GM12878 (cell line): ENCODE results near the gene SAP25. TPM values are rescaled to one million over a fixed set of nuclear protein-coding genes. Genes with fewer than 3 reads are reported as not detected.
A peak's percentile ranks its signal among the peaks of the same experiment; 100 is the strongest.

Experiments used
- ASH2L ChIP-seq: fragments of 300-600, 200-600 bp; sonication (generic); IDR thresholded peaks from 2 replicates; pipeline ENCODE4 v1.6.1; 2017; ENCODE audit warnings: low read depth, mild to moderate bottlenecking, borderline replicate concordance
- CBFB ChIP-seq: IDR thresholded peaks from 2 replicates; pipeline ENCODE4 v1.6.1; 2016; ENCODE audit warnings: antibody characterized with exemption, low read depth
- EZH2 ChIP-seq: IDR thresholded peaks from 2 replicates; pipeline ENCODE4 v1.6.1; 2012; ENCODE audit warnings: low read depth, mild to moderate bottlenecking, control low read depth, inconsistent platforms, low read length, borderline replicate concordance; ENCODE audit not compliant: control insufficient read depth
- FOXK2 ChIP-seq: fragments of 450-650 bp; IDR thresholded peaks from 2 replicates; pipeline ENCODE4 v1.6.1; 2017; ENCODE audit warnings: mild to moderate bottlenecking, moderate library complexity
- IKZF1 ChIP-seq: fragments of 450-650 bp; conservative IDR thresholded peaks from 2 replicates; pipeline ENCODE4 v1.6.1; 2017; ENCODE audit warnings: antibody characterized with exemption, mild to moderate bottlenecking
- IKZF2 ChIP-seq, 2 experiments: fragments of 450-650 bp; IDR thresholded peaks; 2 replicates each; pipeline ENCODE4 v1.6.1; 2017; ENCODE audit warnings: mild to moderate bottlenecking in 2 of 2, moderate library complexity in 2 of 2
- JUNB ChIP-seq: IDR thresholded peaks from 2 replicates; pipeline ENCODE4 v1.6.1; 2016; ENCODE audit warnings: antibody characterized with exemption, mild to moderate bottlenecking
- MAX ChIP-seq: IDR thresholded peaks from 2 replicates; pipeline ENCODE4 v1.6.1; 2012; ENCODE audit warnings: low read depth, low read length, improper control_type of control experiment
- MYB ChIP-seq: fragments of 150-350 bp; IDR thresholded peaks from 2 replicates; pipeline ENCODE4 v1.6.1; 2014; ENCODE audit warnings: mild to moderate bottlenecking, low read depth, low read length, borderline replicate concordance
- MYC ChIP-seq: IDR thresholded peaks from 2 replicates; pipeline ENCODE4 v1.6.1; 2011; ENCODE audit warnings: mild to moderate bottlenecking, low read length, moderate library complexity, inconsistent platforms; ENCODE audit not compliant: insufficient read depth, insufficient replicate concordance, insufficient read length, severe bottlenecking
- NBN ChIP-seq: fragments of 450-650 bp; IDR thresholded peaks from 2 replicates; pipeline ENCODE4 v1.6.1; 2016
- NKRF ChIP-seq: fragments of 450-650 bp; conservative IDR thresholded peaks from 2 replicates; pipeline ENCODE4 v1.6.1; 2017; ENCODE audit warnings: mild to moderate bottlenecking, moderate library complexity
- NR2C1 ChIP-seq: fragments of 450-650 bp; IDR thresholded peaks from 2 replicates; pipeline ENCODE4 v1.6.1; 2017; ENCODE audit warnings: antibody characterized with exemption, mild to moderate bottlenecking, moderate library complexity
- NR2F1 ChIP-seq: fragments of 450-650 bp; conservative IDR thresholded peaks from 2 replicates; pipeline ENCODE4 v1.6.1; 2017; ENCODE audit warnings: mild to moderate bottlenecking
- RAD51 ChIP-seq: fragments of 450-650 bp; IDR thresholded peaks from 2 replicates; pipeline ENCODE4 v1.6.1; 2016; ENCODE audit warnings: moderate library complexity, mild to moderate bottlenecking, inconsistent platforms
- RUNX3 ChIP-seq: IDR thresholded peaks from 2 replicates; pipeline ENCODE4 v1.6.1; 2012; ENCODE audit warnings: low read length, inconsistent platforms
- SIX5 ChIP-seq: IDR thresholded peaks from 2 replicates; pipeline ENCODE4 v1.6.1; 2011; ENCODE audit warnings: mild to moderate bottlenecking, low read depth, low read length, moderate library complexity; ENCODE audit not compliant: severe bottlenecking
- TAF1 ChIP-seq: IDR thresholded peaks from 2 replicates; pipeline ENCODE4 v1.6.1; 2011; ENCODE audit warnings: mild to moderate bottlenecking, low read depth, low read length, borderline replicate concordance
- USF2 ChIP-seq: IDR thresholded peaks from 2 replicates; pipeline ENCODE4 v1.6.1; 2011; ENCODE audit warnings: low read depth, low read length, improper control_type of control experiment, borderline replicate concordance
- ZBTB33 ChIP-seq: fragments of 450-650 bp; IDR thresholded peaks from 2 replicates; pipeline ENCODE4 v1.6.1; 2017; ENCODE audit warnings: mild to moderate bottlenecking
- ZNF592 ChIP-seq: fragments of 450-650 bp; IDR thresholded peaks from 2 replicates; pipeline ENCODE4 v1.6.1; 2017; ENCODE audit warnings: mild to moderate bottlenecking, moderate library complexity
- polyA plus RNA-seq, 11 experiments: library from polyadenylated mRNA; depleted of rRNA in 4 of 11; unstranded in 6 of 11; stranded (reverse) in 5 of 11; fragments of >200 nt; fragmentation: Nextera tagmentation in 4 of 11; fragmentation: Illumina TruSeq in 1 of 11; extraction: Ambion mirVana in 4 of 11; extraction: Trizol in 1 of 11; gene quantifications; 1 replicate in 1 of 11; 2 replicates in 10 of 11; pipeline versions ENCODE4 v1.2.1 to v1.2.3, GENCODE V29; 2011 to 2016; ENCODE audit warnings: inconsistent platforms in 2 of 11, missing spikeins in 2 of 11, low read depth in 1 of 11
- total RNA-seq, 4 experiments: library from RNA; depleted of rRNA in 3 of 4; stranded (reverse); fragments of >200 nt in 3 of 4; fragmentation: Illumina TruSeq in 1 of 4; extraction: Trizol in 1 of 4; gene quantifications; 2 replicates each; pipeline versions ENCODE4 v1.2.1 to v1.2.3, GENCODE V29; 2013 to 2021

The SAP25 gene
- total and polyA plus RNA-seq, 10 of the 15 experiments (the other 5 are each of a cell fraction or from before 2014, with no cell fraction given) = 0.14 to 8.6 (median 1.1) TPM

GRCh38 chr7:100545360-100546128, 28.2 kb downstream of the SAP25 start (continued):
- TF ChIP-seq USF2 (no peak), NBN (peak; percentile 61; the same call in 1 of the 2 replicates), CBFB (0 out of 2 replicates have a peak, but pooled peaks have one; percentile 36), FOXK2 (no peak), MAX (0 out of 2 replicates have a peak, but pooled peaks have one; percentile 38), TAF1 (peak; percentile 45; the same call in 1 of the 2 replicates), ASH2L (0 out of 2 replicates have a peak, but pooled peaks have one; percentile 14), SIX5 (no peak), NR2F1 (peak; percentile 75; the same call in 1 of the 2 replicates), EZH2 (no peak), JUNB (peak; percentile 94), MYB (no peak), NKRF (no peak), NR2C1 (no peak), MYC (no peak), RAD51 (0 out of 2 replicates have a peak, but pooled peaks have one; percentile 56), ZNF592 (no peak), ZBTB33 (no peak), IKZF1 (peak; percentile 70), IKZF2 (IDR thresholded peaks at IDR 0.05) (peak; percentile 57 to 61; a peak in 2 of 4 replicates), RUNX3 (no peak)
